Subcutaneous abdominal adipose tissue (tissue), 5 donors: ENCODE measurements around the gene NSD2.

Experiments used
- H3K27ac ChIP-seq: one replicate; pipeline ENCODE4 v1.7.0; 2013; ENCODE audit warnings: low read depth, mild to moderate bottlenecking, inconsistent platforms, low read length, moderate library complexity
- H3K27me3 ChIP-seq, 5 donors: one replicate each; pipeline ENCODE4 v1.7.0; 2013; ENCODE audit warnings: low read length in 5 of 5, inconsistent platforms in 1 of 5; ENCODE audit not compliant: control insufficient read depth in 5 of 5, insufficient read depth in 4 of 5
- H3K36me3 ChIP-seq, 5 donors: one replicate each; pipeline ENCODE4 v1.7.0; 2013; ENCODE audit warnings: low read length in 5 of 5; ENCODE audit not compliant: control insufficient read depth in 5 of 5, insufficient read depth in 5 of 5
- H3K4me1 ChIP-seq, 5 donors: one replicate each; pipeline ENCODE4 v1.7.0; 2013; ENCODE audit warnings: low read length in 5 of 5, mild to moderate bottlenecking in 3 of 5, moderate library complexity in 1 of 5; ENCODE audit not compliant: control insufficient read depth in 5 of 5, insufficient read depth in 5 of 5
- H3K4me3 ChIP-seq, 5 donors: one replicate each; pipeline ENCODE4 v1.7.0; 2013; ENCODE audit warnings: low read length in 5 of 5, low read depth in 1 of 5
- H3K9ac ChIP-seq, 5 donors: one replicate each; pipeline ENCODE4 v1.7.0; 2013; ENCODE audit warnings: low read length in 5 of 5, mild to moderate bottlenecking in 4 of 5, moderate library complexity in 3 of 5
- H3K9me3 ChIP-seq, 5 donors: one replicate each; pipeline ENCODE4 v1.7.0; 2013; ENCODE audit warnings: low read length in 5 of 5; ENCODE audit not compliant: control insufficient read depth in 5 of 5
- donor health status: healthy.
- donor health status: healthy.
- donor health status: healthy.
- donor health status: healthy.
- donor health status: healthy.

NSD2 gene

GRCh38 chr4:1932736-1933135 lies 61.5 kb downstream of the NSD2 start:
- no peaks in the 10 kb centered on the region for H3K9me3 ChIP-seq
- H3K4me1 ChIP-seq: no peaks in the 10 kb centered on the region
- peaks cover 0 to 58% (median 42%) of the 10 kb centered on the region in 5 donors for H3K36me3 ChIP-seq
- no peak overlapping the region for H3K27ac ChIP-seq
- no peak overlapping the region for H3K4me3 ChIP-seq
- H3K27me3 ChIP-seq: no peaks in the 10 kb centered on the region
- no peak overlapping the region for H3K9ac ChIP-seq

DNA sequence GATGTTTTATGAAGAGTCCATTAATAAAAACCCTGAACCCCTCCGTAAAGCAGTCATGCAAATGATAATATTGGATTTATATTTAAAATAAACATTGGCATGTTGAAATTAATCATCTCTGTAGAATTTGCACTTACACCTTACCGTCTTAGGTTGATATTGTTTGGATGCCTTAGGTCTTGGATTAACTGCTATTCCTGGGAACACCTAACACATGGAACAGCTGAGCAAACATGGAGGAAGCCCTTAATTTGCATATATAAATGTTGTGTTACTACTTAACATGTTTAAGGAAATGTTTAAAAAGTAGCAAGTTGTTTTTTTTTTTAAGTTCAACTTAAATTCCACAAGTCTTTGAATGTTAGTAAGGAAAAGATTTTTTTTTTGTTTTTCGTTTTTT lies 62.5 kb downstream of the NSD2 start:
- Histone ChIP-seq H3K9ac (no peak overlapping the region), H3K4me1 (no peaks in the 10 kb centered on the region), H3K27me3 (no peaks in the 10 kb centered on the region), H3K9me3 (no peaks in the 10 kb centered on the region), H3K27ac (no peak overlapping the region), H3K36me3 (peaks cover 0 to 60% (median 41%) of the 10 kb centered on the region in 5 donors), H3K4me3 (no peak overlapping the region)

- Histone ChIP-seq H3K4me1 (no peaks in the 10 kb centered on the region), H3K27me3 (no peaks in the 10 kb centered on the region), H3K36me3 (peaks cover 3 to 61% (median 46%) of the 10 kb centered on the region in 5 donors), H3K9me3 (no peaks in the 10 kb centered on the region), H3K4me3 (no peak overlapping the region), H3K27ac (no peak overlapping the region), H3K9ac (no peak overlapping the region)
Measured at GRCh38 chr4:1937550-1937949, 66.4 kb downstream of the NSD2 start.

- peaks cover 3 to 61% (median 46%) of the 10 kb centered on the region in 5 donors for H3K36me3 ChIP-seq
- no peak overlapping the region for H3K4me3 ChIP-seq
- H3K9me3 ChIP-seq: no peaks in the 10 kb centered on the region
- no peaks in the 10 kb centered on the region for H3K4me1 ChIP-seq
- no peak overlapping the region for H3K27ac ChIP-seq
- no peaks in the 10 kb centered on the region for H3K27me3 ChIP-seq
- no peak overlapping the region for H3K9ac ChIP-seq
Measured at GRCh38 chr4:1938027-1938426, 66.8 kb downstream of the NSD2 start.

- Histone ChIP-seq H3K36me3 (peaks cover 3 to 62% (median 46%) of the 10 kb centered on the region in 5 donors), H3K9me3 (no peaks in the 10 kb centered on the region), H3K9ac (no peak overlapping the region), H3K27ac (no peak overlapping the region), H3K27me3 (no peaks in the 10 kb centered on the region), H3K4me3 (no peak overlapping the region), H3K4me1 (peaks cover 0 to under 1% (median 0%) of the 10 kb centered on the region in 5 donors)
Measured at GRCh38 chr4:1939664-1940509, 68.7 kb downstream of the NSD2 start.

- peaks cover 3 to 55% (median 41%) of the 10 kb centered on the region in 5 donors for H3K36me3 ChIP-seq
- no peaks in the 10 kb centered on the region for H3K27me3 ChIP-seq
- no peak overlapping the region for H3K27ac ChIP-seq
- H3K4me3 ChIP-seq: no peak overlapping the region
- no peaks in the 10 kb centered on the region for H3K9me3 ChIP-seq
- no peak overlapping the region for H3K9ac ChIP-seq
- peaks cover 0 to 7% (median 0%) of the 10 kb centered on the region in 5 donors for H3K4me1 ChIP-seq
Measured at GRCh38 chr4:1940566-1940965, 69.4 kb downstream of the NSD2 start.

GRCh38 chr4:1943928-1944327 lies 72.7 kb downstream of the NSD2 start:
- peaks cover 0 to 13% (median 7%) of the 10 kb centered on the region in 5 donors for H3K4me1 ChIP-seq
- H3K27ac ChIP-seq: no peak overlapping the region
- H3K9me3 ChIP-seq: no peaks in the 10 kb centered on the region
- no peak overlapping the region for H3K9ac ChIP-seq
- H3K4me3 ChIP-seq: no peak overlapping the region
- H3K36me3 ChIP-seq: peaks cover 3 to 52% (median 34%) of the 10 kb centered on the region in 5 donors
- H3K27me3 ChIP-seq: no peaks in the 10 kb centered on the region

GRCh38 chr4:1945124-1945895 lies 74.1 kb downstream of the NSD2 start:
- Histone ChIP-seq H3K4me3 (no peak overlapping the region), H3K27ac (no peak overlapping the region), H3K9ac (no peak overlapping the region), H3K4me1 (peaks cover 0 to 15% (median 7%) of the 10 kb centered on the region in 5 donors), H3K36me3 (peaks cover 3 to 42% (median 23%) of the 10 kb centered on the region in 5 donors), H3K27me3 (no peaks in the 10 kb centered on the region), H3K9me3 (no peaks in the 10 kb centered on the region)

DNA sequence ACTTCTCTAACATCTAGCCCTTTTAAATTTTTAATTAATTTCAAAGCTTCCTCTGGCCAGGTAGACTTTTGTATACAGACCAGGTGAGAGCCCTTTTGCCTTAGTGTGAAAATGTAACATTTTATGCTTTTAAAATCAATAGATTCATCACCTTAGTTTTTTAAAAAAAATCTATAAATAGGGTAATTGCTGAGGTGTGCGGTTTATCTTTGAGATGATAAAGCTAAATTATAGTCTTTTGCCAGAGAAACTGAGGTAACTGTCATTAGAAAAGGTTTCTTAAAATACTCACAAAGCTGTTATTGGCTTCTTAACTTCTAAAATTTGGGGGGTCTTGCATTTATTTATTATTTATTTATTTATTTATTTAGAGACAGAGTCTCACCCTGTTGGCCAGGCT lies 74.7 kb downstream of the NSD2 start:
- H3K9me3 ChIP-seq: no peaks in the 10 kb centered on the region
- H3K9ac ChIP-seq: no peak overlapping the region
- peaks cover 0 to 15% (median 7%) of the 10 kb centered on the region in 5 donors for H3K4me1 ChIP-seq
- peaks cover 3 to 37% (median 18%) of the 10 kb centered on the region in 5 donors for H3K36me3 ChIP-seq
- H3K4me3 ChIP-seq: no peak overlapping the region
- H3K27ac ChIP-seq: no peak overlapping the region
- H3K27me3 ChIP-seq: no peaks in the 10 kb centered on the region

DNA sequence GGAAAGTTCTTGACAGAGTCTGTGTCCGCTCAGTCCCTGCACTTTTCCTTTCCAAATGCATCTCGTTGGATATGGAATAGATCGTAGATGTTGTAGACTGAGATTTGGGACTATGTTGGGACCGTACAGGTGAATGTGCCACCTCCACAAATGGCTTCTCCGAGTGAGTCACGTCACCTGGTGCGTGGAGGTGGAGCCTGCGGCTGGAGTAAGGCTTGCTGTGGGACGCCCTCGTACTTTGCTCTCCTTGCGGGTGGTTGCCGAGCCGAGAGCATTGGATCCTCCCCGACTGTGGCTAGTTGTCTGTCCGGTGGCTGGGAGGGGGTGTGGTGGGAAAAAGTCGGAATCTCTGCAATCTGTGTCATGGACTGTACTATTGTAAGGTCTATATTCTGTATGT lies 77.0 kb downstream of the NSD2 start:
- no peaks in the 10 kb centered on the region for H3K9me3 ChIP-seq
- H3K36me3 ChIP-seq: peaks cover 0 to 43% (median 23%) of the 10 kb centered on the region in 5 donors
- no peak overlapping the region for H3K9ac ChIP-seq
- H3K4me3 ChIP-seq: no peak overlapping the region
- H3K4me1 ChIP-seq: peaks cover 0 to 15% (median 7%) of the 10 kb centered on the region in 5 donors
- H3K27ac ChIP-seq: no peak overlapping the region
- no peaks in the 10 kb centered on the region for H3K27me3 ChIP-seq
